Subcutaneous adipose tissue (tissue), 4 donors: ENCODE results near the gene CIITA. TPM values are rescaled to one million over a fixed set of nuclear protein-coding genes. Genes with fewer than 3 reads are reported as not detected.

Source experiments
- CTCF ChIP-seq: fragments of 450-650 bp; IDR thresholded peaks from one replicate; pipeline ENCODE4 v1.5.1; 2016; ENCODE audit warnings: low read depth, mild to moderate bottlenecking, control low read depth, antibody characterized with exemption, moderate library complexity
- total RNA-seq, 4 donors: library from RNA; depleted of rRNA; stranded (reverse); fragments of >200 nt; gene quantifications; one replicate each; pipeline ENCODE4 v1.1.0, GENCODE V29; 2016

Gene CIITA
- total RNA-seq, 4 donors from 2014 or later: 2.8 to 65.0 (median 13.5) TPM

GRCh38 chr16:10972108-10972818 lies 95.3 kb downstream of the CIITA start:
- TF ChIP-seq CTCF: no peak

GRCh38 chr16:10972819-10973464 lies 95.9 kb downstream of the CIITA start:
- TF ChIP-seq CTCF: no peak

- TF ChIP-seq CTCF: no peak
Measured at GRCh38 chr16:10976634-10977033, 99.6 kb downstream of the CIITA start.

GRCh38 chr16:10978124-10978523 lies 101.1 kb downstream of the CIITA start:
- TF ChIP-seq CTCF: no peak

- TF ChIP-seq CTCF: no peak
Measured at GRCh38 chr16:10978871-10979446, 102.0 kb downstream of the CIITA start.

GRCh38 chr16:10979717-10980601 lies 103.0 kb downstream of the CIITA start:
- TF ChIP-seq CTCF: no peak
